Kidney glomerular epithelial cell (primary cell): ENCODE data around the gene RC3H1.
"Not testable (repeated sequence)": the region's sequence is repeated elsewhere in the genome, so short reads cannot be mapped to it uniquely, and the experiment has no call there.

Source experiments
- DNase-seq: peaks from one replicate; lab custom pipeline; 2025; lab: John Stamatoyannopoulos, UW

Gene RC3H1

GRCh38 chr1:174023440-174023839 lies 1.3 kb upstream of the RC3H1 start:
- peak; percentile 32 for DNase-seq

GRCh38 chr1:174022976-174023277 lies 770 bp upstream of the RC3H1 start:
- no peak for DNase-seq

GRCh38 chr1:174021591-174022079 lies 522 bp downstream of the RC3H1 start:
- DNase-seq: peak; percentile 68

GRCh38 chr1:174018565-174018964 lies 3.6 kb downstream of the RC3H1 start:
- DNase-seq: no peak

GRCh38 chr1:174017231-174017970 lies 4.8 kb downstream of the RC3H1 start:
- no peak for DNase-seq

GRCh38 chr1:174013864-174014418 lies 8.2 kb downstream of the RC3H1 start:
- DNase-seq: no peak

GRCh38 chr1:174008979-174009378 lies 13.2 kb downstream of the RC3H1 start:
- no peak for DNase-seq

- no peak for DNase-seq
These were observed 13.9 kb downstream of the RC3H1 start for GRCh38 chr1:174008269-174008668.

GRCh38 chr1:174007851-174008250 lies 14.3 kb downstream of the RC3H1 start:
- DNase-seq: no peak

- no peak for DNase-seq
These were observed 17.1 kb downstream of the RC3H1 start for GRCh38 chr1:174005032-174005431.

GRCh38 chr1:174003867-174004266 lies 18.3 kb downstream of the RC3H1 start:
- DNase-seq: no peak

GRCh38 chr1:174001573-174001972 lies 20.6 kb downstream of the RC3H1 start:
- DNase-seq: no peak

GRCh38 chr1:174000371-174000770 lies 21.8 kb downstream of the RC3H1 start:
- DNase-seq: no peak

- DNase-seq: no peak
These were observed 24.4 kb downstream of the RC3H1 start for GRCh38 chr1:173997791-173998190.

- DNase-seq: peak; percentile 22
These were observed 25.2 kb downstream of the RC3H1 start for GRCh38 chr1:173996995-173997394.

- no peak for DNase-seq
These were observed 26.7 kb downstream of the RC3H1 start for GRCh38 chr1:173995475-173995874.

GRCh38 chr1:173993948-173994347 lies 28.2 kb downstream of the RC3H1 start:
- not testable (repeated sequence) for DNase-seq

- DNase-seq: no peak
These were observed 34.1 kb downstream of the RC3H1 start for GRCh38 chr1:173988068-173988467.

- no peak for DNase-seq
These were observed 35.2 kb downstream of the RC3H1 start for GRCh38 chr1:173986951-173987350.

- DNase-seq: no peak
These were observed 51.9 kb downstream of the RC3H1 start for GRCh38 chr1:173970252-173970651.

- not testable (repeated sequence) for DNase-seq
These were observed 56.3 kb downstream of the RC3H1 start for GRCh38 chr1:173965896-173966295.

- DNase-seq: no peak
These were observed 58.7 kb downstream of the RC3H1 start for GRCh38 chr1:173963477-173963876.

- DNase-seq: no peak
These were observed 61.5 kb downstream of the RC3H1 start for GRCh38 chr1:173960625-173961024.

- DNase-seq: peak; percentile 21
These were observed 68.0 kb downstream of the RC3H1 start for GRCh38 chr1:173954179-173954578.
